GM19239 (cell line): ENCODE measurements around the gene SMURF1.

Source experiments
- DNase-seq: peaks from one replicate; pipeline ENCODE4 v3.0.0; 2011; ENCODE audit warnings: low spot score; ENCODE audit not compliant: insufficient read length
- FAIRE-seq: peaks from 2 replicates; lab custom pipeline; 2011; peaks lifted over from hg19 to GRCh38; lab: Jason Lieb, UNC

SMURF1 gene

GRCh38 chr7:99034932-99035722 lies 108.8 kb downstream of the SMURF1 start:
- DNase-seq (no peak), FAIRE-seq (no peak)

- FAIRE-seq = no peak
Measured at GRCh38 chr7:99033765-99034164, 110.1 kb downstream of the SMURF1 start.

GRCh38 chr7:99032928-99033327 lies 111.0 kb downstream of the SMURF1 start:
- DNase-seq (no peak), FAIRE-seq (no peak)

More at GRCh38 chr7:99033765-99034164, 110.1 kb downstream of the SMURF1 start:
- DNase-seq = no peak

- FAIRE-seq (no peak), DNase-seq (no peak)
Measured at GRCh38 chr7:99031496-99031895, 112.4 kb downstream of the SMURF1 start.

GRCh38 chr7:99030951-99031350 lies 113.0 kb downstream of the SMURF1 start:
- FAIRE-seq (no peak), DNase-seq (no peak)

GRCh38 chr7:99030457-99030856 lies 113.5 kb downstream of the SMURF1 start:
- FAIRE-seq = no peak
- no peak for DNase-seq

GRCh38 chr7:99029466-99030435 lies 114.2 kb downstream of the SMURF1 start:
- DNase-seq = no peak
- FAIRE-seq = no peak

GRCh38 chr7:99028261-99028973 lies 115.5 kb downstream of the SMURF1 start:
- no peak for DNase-seq
- FAIRE-seq = no peak

GRCh38 chr7:99027841-99028240 lies 116.1 kb downstream of the SMURF1 start:
- no peak for FAIRE-seq
- no peak for DNase-seq

GRCh38 chr7:99027241-99027640 lies 116.7 kb downstream of the SMURF1 start:
- DNase-seq (no peak), FAIRE-seq (no peak)

GRCh38 chr7:99024066-99024465 lies 119.8 kb downstream of the SMURF1 start:
- no peak for FAIRE-seq
- no peak for DNase-seq

- DNase-seq (no peak), FAIRE-seq (no peak)
Measured at GRCh38 chr7:99021941-99022560, 121.9 kb downstream of the SMURF1 start.

- no peak for FAIRE-seq
- no peak for DNase-seq
Measured at GRCh38 chr7:99020413-99020715, 123.5 kb downstream of the SMURF1 start.

- DNase-seq = no peak
- FAIRE-seq = no peak
Measured at GRCh38 chr7:99019523-99020412, 124.1 kb downstream of the SMURF1 start.

GRCh38 chr7:99016196-99016595 lies 127.7 kb downstream of the SMURF1 start:
- DNase-seq = no peak
- no peak for FAIRE-seq

GRCh38 chr7:99014113-99014985 lies 129.6 kb downstream of the SMURF1 start:
- no peak for FAIRE-seq
- DNase-seq = no peak

- no peak for FAIRE-seq
Measured at GRCh38 chr7:99013266-99014112, 130.4 kb downstream of the SMURF1 start.

More at GRCh38 chr7:99013266-99014112, 130.4 kb downstream of the SMURF1 start:
- no peak for DNase-seq
